Right ventricle myocardium superior (tissue), 1 donor: ENCODE measurements around the gene SMAD7. TPM values are rescaled to one million over a fixed set of nuclear protein-coding genes. Genes with fewer than 3 reads are reported as not detected.

Source experiments
- ATAC-seq: fragments of 200-7000 bp; cut with Tn5 transposase; one replicate; pipeline ENCODE4 v1.9.1; 2020; ENCODE audit warnings: mild to moderate bottlenecking; ENCODE audit not compliant: poor library complexity
- DNase-seq: peaks from one replicate; pipeline ENCODE4 v3.0.0-alpha.2; 2020
- intact Hi-C: fragments of 100-400 bp; cut with DNase I; formaldehyde crosslinking; loops from one replicate; pipeline ENCODE4 v1.11.2; 2022
- long read RNA-seq: library from polyadenylated mRNA; unstranded; transcript quantifications from one replicate; pipeline ENCODE4 v2.0.0, GENCODE V29; 2021
- total RNA-seq: library from RNA; stranded (reverse); fragmentation: NEBNext Ultra II Directional; extraction: Animal tissue kit (Norgen Biotek cat#: 25700); gene quantifications from one replicate; pipeline ENCODE4 v1.2.1, GENCODE V29; 2021
- donor health status: DM: no; HTN: yes; CAD: no; lungs with severe emphysema.

Gene SMAD7, protein sequence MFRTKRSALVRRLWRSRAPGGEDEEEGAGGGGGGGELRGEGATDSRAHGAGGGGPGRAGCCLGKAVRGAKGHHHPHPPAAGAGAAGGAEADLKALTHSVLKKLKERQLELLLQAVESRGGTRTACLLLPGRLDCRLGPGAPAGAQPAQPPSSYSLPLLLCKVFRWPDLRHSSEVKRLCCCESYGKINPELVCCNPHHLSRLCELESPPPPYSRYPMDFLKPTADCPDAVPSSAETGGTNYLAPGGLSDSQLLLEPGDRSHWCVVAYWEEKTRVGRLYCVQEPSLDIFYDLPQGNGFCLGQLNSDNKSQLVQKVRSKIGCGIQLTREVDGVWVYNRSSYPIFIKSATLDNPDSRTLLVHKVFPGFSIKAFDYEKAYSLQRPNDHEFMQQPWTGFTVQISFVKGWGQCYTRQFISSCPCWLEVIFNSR
- 14.0 TPM for total RNA-seq
- long read RNA-seq, full-length matches to known transcripts: 38 of 40 reads
- long read RNA-seq, partial matches to known transcripts: 0 of 40 reads
- long read RNA-seq, other reads (novel, unspliced or antisense): 2 of 40 reads

DNA sequence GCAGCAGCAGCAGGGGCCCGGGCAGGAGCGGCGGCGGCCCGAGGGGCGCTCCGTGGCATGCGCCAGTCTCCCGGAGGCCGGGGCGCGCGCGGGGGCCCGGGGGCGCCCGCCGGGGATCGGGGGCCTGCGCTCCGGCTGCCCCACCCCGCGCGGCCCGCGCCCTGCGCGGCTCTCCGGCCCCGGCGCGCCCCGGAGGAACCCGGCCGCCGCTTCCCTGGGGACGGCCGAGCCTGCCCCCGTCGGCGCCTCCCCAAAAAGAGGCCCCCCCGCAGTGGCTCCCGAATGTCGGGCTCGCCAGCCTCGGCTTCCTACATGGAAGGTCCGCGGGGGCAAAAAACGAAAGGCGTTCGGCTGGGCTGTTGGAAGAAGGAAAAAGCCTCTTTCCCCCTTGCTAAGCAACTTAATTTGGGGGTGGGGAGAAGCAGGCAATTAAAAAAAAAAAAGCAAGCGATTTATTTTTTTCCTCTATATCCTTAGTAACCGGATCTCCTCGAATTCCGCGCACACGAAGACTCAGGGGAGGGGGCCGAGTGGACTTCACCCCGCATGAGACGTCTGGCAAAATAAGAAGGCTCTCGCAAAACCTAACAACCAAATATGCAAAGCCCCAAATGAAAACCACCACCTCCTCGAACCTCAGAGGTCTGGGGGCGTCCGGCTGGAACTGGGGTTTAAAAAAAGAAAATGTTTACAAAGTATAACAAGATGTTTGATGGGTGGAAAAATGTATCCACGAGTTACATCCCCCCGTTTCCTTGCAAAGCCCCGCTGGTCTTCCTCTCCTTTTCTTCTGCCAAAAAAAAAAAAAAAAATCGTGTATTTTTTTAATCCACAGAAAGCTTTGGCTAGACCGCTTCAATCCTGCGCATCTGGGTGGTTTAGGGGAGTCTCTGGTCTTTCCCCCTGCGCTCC is at the start of gene SMAD7:
SMAD7 (minus strand) TSS at position 430 of the 912 bp plus-strand sequence. CDS start 541 bp downstream, outside the sequence.
- intact Hi-C loops: loop anchor here (5.0 kb wide), 1 partner anchor 268 kb away; no protein-coding TSS in a partner anchor
- ATAC-seq (no peak), DNase-seq (no peak)

DNA sequence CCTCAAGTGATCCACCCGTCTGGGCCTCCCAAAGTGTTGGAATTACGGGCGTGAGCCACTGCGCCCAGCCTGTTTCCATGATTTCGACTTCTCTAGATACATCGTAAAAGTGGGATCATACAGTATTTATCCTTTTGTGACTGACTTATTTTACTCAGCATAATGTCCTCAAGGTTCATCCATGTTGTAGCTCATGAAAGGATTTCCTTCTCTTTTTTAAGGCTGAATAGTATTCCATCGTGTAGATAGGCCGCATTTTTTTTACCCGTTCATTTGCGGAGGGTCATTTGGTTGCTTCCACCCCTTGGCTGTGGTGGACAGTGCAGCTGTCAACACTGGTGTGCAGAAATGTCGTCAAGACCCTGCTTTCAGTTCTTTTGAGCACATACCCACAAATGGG is 48.8 kb upstream of the SMAD7 start:
- ATAC-seq: no peak
- DNase-seq: no peak
- intact Hi-C loops: no loop called here

DNA sequence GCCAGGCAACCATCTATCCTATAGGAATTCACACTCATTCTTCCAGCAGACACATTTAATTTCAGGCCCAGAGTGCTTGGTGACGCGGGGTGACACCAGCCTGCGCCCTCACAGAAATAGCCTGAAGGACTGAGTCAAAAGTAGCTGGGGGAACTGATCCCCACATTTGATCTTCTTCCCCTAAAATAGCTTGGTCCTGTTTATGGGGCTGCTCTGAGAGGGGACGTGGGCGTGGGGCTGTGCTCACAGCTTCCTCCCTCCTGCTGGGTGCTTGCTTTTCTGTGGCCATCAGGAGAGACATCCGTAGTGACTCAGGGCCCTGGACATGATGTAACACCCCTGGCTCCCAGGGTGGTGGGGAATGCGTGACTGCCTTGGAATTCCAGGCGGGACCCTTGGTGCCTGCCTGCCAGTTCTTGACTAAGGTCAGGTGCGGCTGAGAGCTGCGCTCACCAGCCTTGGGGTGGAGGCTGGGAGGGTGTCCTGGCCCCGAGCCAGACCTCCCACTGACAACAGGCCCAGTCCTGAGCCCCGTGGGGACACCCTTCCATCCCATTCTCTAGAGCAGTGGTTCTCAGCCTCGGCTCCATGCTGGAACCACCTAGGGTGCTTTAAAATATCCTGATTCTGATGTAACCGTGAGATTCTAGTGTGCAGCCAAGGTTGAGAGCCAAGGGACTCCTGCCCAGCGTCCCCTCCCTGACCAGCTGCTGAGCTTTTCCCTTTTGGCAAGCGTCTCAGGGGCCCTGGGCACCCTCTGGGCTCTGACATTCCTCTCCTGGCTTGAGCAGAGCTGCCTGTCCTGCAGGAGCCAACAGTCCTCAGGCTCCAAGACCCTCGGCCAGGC is 47.4 kb upstream of the SMAD7 start:
- DNase-seq (peak; percentile 75), ATAC-seq (peak; percentile 79)
- intact Hi-C loops: no loop called here

DNA sequence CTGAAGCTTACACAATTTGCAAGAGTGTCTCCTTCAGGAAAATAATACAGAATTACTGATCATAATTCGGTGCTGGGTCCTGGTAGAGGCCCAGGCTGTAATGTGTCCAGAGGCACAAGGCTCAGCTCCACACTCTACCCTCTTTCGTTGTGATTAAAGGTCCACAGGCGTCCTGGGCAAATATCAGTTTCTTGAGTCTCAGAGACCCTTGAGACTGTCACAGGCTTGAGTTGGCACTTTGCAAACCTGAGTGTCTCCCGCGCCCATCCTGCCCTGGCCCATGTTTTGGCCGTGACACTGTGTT is 46.9 kb upstream of the SMAD7 start:
- ATAC-seq (no peak), DNase-seq (no peak)
- intact Hi-C loops: no loop called here

DNA sequence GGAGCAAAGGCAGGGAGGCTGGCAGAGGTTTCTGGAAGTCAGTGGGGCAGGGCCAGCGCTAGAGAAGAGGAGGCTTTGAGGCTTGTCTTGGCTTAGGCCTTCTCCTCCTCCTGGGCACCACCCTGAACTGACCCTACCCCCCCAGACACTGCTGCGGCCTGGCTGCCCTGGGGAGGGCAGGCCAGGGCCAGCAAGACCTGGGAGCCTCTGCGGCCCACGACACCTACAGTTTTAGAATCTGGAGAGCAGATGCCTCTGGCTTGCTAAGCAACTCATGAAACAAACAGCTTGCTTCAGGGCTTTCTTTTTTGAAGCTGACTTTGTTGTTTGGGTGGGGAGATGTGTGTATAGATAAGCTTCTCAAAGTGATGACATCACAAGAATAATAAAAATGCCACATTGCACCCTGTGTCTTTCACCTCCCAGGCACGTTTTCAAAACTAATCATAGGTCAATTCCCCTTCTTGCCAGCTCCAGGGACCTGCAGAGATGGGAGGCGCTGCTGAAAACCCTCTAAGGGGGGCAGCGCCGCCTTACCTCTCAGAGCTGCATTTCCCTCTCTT is 46.2 kb upstream of the SMAD7 start:
- intact Hi-C loops: no loop called here
- ATAC-seq (peak; percentile 34), DNase-seq (peak; percentile 30)

DNA sequence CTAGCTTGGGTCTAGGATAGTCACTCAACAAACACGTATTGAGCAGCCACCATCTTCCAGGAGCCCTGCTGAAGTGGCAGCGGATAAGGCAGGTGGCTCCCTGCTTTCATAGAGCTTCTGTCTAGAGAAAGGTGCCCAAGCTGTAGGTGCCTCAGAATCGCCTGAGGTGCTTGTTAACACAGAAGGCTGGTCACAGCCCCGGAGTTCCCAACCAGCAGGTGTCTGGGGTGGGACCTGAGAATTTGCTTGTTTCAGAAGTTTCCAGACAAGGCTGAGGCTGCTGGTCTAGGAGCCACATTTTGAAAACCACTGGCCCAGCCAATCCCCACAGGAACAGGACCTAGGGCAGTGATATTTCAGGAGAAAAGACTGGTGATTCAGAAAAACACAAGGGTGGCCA is 45.3 kb upstream of the SMAD7 start:
- no peak for ATAC-seq
- intact Hi-C loops: no loop called here
- no peak for DNase-seq

DNA sequence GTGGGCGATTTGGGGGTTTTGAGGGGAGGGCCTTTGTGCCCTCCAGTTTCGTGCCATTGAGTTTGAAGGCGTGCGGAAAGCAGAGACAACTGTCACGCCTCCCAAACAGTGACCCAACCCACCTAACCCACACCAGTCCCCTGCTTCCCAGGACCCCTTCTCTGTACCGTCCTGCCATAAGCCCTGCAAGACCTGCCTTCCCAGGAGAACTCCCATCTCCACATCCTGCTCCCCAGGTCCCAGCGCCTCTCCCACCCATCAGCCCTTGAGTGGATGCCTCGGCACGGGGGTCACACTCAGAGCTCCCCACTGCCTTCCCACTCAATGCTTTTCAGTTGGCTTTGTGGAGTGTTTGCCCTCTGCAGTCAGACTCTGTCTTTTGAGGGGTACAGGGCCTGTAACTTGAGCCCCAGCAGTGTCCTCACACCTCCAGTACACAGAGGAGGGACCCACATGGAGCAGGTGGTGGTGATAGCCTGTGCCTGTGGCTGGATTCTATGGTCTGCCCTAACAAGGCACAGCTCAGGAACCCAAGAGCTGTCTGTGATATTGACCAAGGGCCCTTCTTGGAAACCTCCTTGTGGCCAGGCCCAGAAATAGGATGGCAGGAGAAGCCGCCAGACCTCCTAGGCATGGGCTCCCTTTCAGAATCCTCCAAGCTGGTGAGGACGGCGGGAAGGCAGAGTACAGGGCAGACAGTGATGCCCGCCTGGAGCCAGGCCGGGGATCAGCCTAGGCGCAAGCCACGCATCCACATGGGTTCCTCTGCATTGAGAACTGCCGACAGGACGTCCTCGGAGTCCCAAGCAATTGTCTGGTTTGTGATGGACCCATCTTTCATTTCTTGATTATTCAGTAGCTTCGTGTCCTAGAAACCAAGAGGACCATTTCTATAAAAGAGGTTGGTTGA is 44.4 kb upstream of the SMAD7 start:
- no peak for ATAC-seq
- intact Hi-C loops: no loop called here
- DNase-seq: peak; percentile 29

DNA sequence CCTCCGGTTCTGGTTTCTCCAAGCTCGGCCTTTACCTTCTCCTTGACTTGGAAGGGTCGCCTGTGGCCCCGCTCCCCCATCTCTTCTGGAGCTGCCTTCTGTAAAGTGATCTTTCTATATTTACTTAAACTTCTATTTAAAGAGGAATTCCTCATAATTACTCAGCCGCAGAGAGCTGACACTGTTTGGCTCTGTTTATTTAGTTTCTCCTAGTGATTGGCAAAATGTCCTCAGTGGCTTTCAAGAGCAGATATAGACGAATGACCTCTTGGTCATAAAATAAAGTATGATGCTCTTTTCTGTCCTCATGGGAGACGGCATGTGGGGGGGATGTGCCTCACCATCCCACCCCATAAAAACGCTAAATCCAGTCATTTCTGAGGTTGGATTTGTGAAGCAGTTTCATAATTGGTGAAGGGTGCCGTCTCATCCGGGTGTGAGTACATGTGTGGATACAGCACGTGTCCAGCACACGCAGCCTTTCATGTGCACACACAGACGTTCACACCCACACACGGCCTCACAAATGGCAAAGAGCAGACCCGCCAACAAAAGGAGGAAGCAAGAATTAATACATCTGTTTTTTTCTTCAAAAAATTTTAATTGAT is 43.4 kb upstream of the SMAD7 start:
- DNase-seq: peak; percentile 44
- intact Hi-C loops: no loop called here
- peak; percentile 37 for ATAC-seq

DNA sequence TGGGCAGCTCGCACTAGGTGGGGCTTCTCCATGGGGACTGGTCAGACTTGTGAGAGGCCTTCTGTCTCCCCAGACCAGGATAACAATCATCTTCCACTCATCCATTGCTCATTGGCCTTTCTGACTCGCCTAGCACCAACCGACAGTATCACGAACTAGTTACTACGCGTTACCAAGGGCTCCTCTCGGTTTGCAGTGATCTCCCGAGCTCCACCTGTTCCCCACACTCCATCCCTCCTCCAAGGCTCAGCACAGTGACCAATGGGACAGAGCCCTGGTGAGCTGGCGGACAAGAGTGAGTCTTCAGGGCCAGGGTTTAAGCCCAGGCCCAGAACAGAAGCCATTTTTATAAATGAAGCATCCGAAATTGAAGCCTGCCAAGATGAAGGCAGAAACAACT is 42.8 kb upstream of the SMAD7 start:
- peak; percentile 23 for DNase-seq
- intact Hi-C loops: no loop called here
- ATAC-seq: peak; percentile 4

DNA sequence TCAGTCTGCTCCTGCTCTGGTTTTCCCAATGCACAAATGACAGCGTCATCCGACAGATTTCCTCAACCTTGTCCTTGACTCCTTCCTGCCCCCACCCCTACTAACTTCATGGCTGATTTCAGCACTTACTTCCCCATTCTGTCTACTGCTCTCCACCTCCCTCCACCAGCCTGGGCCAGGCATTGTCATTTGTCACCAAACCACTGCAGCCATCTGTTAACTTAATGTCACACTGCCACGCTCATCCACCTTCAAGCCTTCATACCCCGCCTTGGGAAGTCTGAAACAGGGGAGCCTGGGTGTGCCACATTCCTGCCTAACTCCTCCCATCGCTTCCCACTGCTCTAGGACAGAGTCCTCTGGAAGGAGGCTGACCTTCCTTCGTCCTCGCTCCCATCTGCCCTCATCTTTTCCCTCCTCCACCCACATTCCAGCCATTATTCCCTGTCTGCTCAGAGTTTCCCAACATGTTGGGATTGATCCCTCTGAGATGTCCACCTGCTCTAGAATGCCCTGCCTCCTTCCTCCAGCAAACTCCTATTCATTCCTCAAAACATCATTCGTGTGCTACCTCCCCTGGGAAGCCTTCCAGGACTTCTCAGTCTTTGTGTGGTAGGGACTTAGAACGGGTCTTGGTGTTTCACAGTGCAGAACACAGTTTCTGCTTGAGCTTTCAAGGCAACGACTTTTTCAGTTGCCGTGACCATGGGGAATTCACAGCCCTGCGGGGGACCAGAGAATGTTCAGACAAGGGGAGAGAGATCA is 42.2 kb upstream of the SMAD7 start:
- intact Hi-C loops: no loop called here
- ATAC-seq (no peak), DNase-seq (peak; percentile 49)

DNA sequence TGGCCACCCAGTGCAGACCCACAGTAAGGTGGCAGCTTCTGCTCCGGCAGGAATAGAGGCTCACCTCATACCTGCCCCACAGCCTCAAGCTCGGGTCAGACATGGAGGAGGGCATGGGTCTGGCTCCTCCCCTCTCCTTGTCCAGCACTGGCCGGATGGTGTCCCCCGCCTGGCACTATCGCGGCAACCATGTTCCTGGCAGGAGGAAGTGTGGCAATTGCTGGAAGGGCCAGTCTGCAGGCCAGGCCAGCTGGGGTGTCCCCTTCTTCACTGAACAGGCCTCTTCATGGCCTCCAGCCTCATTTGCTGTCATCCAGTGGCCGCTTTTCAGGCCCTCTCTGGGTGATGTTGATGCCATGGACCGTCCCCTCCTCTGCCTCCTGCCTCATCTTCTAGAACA is 41.4 kb upstream of the SMAD7 start:
- intact Hi-C loops: no loop called here
- ATAC-seq (no peak), DNase-seq (peak; percentile 54)

DNA sequence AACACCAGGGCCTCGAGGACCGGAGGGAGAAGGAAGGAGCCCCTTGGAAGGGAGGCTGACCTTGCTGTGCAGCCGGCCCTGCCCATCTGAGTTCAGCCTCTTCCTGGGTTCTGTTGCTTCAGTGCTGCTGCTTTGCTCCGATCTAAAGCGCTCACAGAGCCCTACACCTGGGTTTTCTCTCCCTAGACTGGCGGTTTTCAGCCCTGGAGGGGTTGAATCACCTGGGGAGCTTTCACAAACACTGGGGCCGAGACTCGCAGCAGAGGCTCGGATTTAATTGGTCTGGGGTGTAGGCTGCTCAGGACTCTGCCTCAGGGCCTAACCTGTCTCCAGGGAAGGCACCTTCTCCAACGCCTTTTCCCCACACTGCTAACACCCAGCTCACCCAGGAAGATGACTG is 40.9 kb upstream of the SMAD7 start:
- ATAC-seq (no peak), DNase-seq (no peak)
- intact Hi-C loops: no loop called here

DNA sequence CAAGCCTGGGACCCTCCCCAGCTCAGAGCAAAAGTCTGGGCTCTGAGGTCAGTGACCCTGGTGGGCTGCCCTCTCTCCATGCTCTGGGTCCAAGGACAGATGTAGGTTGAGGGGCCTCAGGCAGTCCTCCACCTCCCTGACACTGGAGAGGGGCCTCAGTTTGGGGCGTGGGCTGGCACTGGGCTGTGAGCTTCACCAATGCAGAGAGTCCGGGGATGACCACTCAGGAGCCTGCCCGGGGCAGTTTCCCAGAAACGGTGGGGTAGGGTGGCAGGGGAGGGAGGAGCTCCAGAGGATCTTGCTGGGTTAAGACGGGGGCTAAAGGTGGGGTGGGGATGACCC is 40.5 kb upstream of the SMAD7 start:
- ATAC-seq: no peak
- intact Hi-C loops: no loop called here
- DNase-seq: peak; percentile 30

DNA sequence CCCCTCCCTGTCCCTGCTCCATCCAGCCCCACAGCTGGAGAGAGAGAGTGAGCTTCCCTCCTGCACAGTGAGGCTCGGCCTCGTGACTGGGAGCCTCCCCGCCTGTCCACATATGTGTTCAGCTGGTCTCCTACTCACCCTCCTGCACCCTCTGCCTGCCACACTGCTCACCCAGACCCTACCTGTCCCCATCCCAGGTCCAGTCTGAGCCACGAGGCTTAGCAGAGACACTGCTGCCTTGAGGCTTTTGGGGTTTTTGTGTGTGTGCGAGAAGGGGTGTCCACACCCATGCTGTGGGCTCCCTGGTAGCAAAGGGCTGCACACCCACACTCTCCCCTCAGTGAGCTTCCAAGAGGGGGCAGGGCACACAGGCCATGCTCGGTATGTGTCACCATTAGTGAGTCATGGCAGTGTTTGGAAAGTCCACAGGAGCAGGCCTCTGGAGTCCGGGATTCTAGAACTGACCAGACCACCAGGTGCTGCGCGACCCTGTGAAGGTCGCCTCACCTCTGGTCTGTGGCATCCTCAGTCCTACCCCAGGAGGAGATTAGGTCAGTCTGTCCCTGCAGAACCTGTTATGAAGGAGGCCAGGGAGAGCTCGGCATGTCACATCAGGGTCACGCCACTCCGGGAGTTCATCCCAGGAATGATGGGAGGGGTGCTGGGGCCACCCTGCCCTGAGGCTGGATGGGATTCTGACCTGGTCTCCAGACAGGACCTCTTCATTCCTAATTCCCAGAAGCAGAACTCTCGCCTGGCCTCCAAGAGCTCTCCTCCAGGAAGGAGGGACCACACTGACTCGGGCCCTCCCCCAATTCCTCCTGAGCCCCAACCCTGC is 39.9 kb upstream of the SMAD7 start:
- peak; percentile 6 for DNase-seq
- no peak for ATAC-seq

More for the DNA sequence above, 39.9 kb upstream of the SMAD7 start:
- intact Hi-C loops: no loop called here
